GM18499 (cell line): ENCODE results near the gene TCEAL1.
"Not testable (repeated sequence)": the region's sequence is repeated elsewhere in the genome, so short reads cannot be mapped to it uniquely, and the experiment has no call there.

Experiments used
- ATAC-seq: cut with Tn5 transposase; IDR thresholded peaks from one replicate; pipeline ENCODE4 v1.9.1; 2021; ENCODE audit warnings: moderate number of reproducible peaks; ENCODE audit not compliant: insufficient read depth, unreplicated experiment

The TCEAL1 gene

DNA sequence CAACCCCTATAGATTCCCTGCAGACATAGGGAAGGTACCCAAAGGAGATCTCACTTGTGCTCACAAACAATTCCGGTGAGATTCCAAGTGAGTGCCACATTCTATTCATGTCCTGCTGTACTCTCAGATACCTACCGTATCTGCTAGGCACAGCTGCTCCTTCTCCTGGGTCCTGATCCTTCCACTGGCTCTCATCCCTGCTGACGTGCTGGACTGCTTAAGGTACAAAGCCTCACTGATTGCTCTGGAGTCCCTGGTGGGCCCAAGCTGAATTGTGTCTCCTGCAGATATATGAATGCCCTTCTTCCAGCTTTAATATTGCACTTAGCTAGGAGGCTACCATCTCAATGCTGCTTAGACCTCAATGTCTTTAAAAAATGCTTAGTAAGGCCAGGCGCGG, 2.4 kb downstream of the TCEAL1 start:
- no peak for ATAC-seq

DNA sequence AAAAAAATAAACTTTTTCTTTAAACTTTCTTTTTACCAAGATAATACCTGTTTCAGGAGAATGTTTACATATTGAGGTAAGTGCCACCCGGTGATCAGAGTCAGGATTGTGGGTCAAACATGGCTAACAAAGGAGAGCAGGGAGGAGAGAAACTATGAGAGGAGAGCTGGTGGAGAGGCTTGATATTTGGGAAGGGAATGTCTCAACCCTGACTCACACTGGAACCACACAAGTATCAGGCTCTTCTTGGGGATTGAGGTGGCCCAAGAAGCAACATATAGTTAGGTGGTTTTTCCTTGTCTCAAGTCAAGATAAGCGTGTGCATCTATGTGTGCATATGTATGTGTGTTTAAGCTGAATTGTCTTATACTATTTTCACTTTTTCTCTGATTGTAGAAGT, 6.7 kb downstream of the TCEAL1 start:
- no peak for ATAC-seq

DNA sequence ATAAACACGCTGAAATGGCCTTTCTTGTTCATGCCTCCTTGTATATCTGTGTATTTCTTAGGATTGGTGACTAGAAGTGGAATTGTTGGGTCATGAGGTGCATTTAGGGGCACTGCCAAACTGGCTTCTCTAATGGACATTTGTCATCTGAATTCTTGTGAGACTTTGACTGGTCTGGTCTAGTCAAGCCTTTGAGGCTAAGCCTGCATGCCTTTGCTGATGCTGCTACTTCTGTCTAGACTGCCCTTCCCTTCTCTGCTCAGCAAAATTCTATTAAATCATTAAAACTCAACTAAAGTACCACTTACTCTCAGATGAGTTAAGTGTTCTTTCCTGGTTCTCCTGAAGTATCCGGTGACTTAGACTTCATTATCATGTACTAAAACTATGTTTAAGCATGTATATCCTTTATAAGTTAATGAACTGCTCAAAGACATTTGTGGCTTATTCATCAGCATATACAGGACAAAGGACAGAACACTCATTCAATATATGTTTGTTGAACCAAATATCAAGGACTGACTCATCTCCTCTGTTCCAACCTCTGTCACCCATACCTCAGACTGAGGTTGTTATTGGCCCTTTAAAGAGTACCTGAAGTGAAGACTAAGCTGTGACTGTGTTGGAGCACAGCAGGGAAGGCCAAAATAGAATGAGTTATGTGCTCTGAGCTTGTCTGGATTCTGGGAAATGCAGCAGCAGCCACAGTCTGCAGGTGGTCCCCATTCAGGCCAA, 9.0 kb downstream of the TCEAL1 start:
- no peak for ATAC-seq

DNA sequence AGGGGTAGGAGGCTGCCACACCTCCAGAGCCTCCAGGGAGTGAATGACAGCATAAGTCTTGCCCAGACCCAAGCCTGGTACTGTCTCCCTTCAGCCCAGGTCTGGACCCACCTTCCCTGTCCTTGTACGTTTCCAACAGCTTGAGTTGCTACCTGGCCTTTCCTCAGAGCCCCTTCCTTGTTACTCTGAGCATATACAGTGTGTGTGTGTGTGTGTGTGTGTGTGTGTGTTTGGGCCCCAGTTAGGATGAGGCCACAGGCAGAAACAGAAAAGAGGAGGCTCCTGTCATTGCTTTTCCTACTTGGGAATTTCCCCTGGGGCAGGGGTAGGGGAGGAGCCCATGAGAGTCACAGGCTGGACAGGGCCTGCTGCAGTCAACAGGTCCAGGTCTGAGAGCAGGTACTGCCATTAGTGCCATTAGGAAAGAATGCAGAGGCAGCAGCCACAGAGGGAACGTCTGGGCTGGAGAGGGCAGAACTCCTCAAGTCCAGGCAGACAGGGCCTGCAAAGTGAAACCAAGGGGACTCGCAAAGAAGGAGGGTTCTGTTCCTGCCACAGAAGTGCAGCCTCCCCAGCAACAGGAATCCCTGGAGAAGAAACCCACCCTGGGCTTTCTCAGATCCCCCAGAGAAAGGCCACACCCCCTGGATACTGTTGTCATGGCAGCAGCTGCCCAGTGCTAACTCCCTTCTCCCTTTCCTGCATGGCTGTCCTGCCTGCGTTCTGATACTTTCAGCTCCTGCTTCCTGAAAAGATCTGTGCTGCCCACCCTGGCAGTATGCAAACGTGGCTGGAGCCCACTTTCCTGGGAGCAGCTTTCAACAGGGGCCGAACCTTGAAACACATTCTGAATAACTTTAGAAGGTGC, 9.9 kb downstream of the TCEAL1 start:
- not testable (repeated sequence) for ATAC-seq

DNA sequence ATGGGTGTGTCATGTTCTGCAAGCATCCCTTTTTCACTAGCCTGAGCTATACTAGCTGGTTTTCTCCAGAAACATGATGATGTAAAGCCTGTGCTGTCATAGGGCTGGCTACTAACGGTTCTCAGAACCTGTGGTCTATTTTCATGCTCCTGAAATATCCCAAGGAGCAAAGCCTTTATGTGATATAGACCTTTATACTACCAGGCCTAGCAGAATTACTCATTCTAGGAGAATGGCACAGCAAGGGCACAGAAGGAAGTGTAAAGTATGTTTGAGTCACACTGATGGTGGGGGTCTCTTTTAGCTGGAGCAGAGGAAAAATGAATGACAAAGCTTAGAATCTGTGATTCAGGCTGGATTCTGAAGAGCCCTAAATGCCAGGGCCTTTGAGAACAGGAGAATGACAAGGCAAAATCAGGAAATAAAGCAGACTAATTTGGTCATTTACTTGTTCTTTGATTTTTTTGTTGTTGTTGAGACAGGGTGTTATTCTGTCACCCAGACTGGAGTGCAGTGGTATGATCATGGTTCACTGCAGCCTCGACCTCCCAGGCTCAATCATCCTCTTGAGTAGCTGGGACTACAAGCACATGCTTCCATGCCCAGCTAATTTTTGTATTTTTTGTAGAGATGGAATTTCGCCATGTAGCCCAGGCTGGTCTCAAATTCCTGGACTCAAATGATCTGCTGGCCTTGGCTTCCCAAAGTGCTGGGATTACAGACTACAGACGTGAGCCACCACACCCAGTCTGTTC, 11.8 kb downstream of the TCEAL1 start:
- no peak for ATAC-seq

DNA sequence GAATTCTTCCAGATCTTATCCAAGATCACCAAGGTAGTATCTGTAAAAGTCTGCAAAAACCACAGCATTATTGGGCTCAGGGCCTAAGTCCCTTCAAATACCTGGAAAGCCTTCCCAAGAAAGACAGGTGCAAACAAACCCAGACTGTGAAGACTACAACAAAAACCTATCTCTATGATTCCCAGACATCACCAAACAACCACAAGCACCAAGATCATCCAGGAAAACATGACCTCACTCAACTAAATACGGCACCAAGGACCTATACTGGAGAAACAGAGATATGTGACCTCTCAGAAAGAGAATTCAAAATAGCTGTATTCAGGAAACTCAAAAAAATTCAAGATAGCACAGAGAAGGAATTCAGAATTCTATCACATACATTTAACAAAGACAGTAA, 15.3 kb downstream of the TCEAL1 start:
- no peak for ATAC-seq

DNA sequence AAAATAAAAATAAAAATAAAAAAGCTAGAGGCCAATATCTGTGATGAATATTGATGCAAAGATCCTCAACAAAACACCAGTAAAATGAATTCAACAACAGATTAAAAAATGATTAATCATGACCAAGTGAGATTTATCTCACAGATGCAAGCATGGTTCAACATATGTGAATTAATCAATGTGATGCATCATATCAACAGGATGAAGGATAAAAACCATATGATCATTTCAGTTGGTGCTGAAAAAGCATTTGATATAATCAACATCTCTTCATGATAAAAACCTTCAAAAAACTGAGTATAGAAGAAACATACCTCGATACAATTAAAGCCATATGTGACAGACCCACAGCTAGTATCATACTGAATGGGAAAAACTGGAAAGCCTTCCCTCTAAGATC, 18.9 kb downstream of the TCEAL1 start:
- no peak for ATAC-seq

DNA sequence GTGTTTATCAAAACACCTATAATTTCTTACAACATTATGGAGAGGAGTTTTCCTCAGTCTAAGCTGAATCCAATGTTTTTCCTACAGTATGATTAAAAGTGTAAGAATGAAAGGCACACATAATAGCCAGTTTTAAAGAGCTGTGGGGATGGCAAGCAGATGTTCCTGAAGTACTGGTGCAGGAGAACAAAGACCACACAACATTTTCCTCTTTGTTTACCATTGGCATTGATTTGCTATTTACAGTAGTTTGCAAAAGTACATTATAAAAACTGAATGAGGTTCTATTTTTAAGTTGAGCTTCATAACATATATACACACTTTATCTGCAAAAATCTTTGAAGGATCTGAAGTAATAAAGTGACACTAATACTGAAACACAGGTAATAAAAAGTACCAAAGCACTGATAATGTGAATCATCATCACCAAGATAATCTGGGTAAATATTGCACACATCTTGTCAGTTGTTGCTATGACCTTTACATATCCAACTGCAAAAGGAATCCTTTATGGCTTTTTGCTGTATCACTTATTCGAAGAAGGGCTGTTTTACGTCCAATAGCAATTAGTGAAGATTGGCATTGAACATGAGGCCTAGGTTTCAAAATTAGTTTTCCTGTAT, 22.5 kb downstream of the TCEAL1 start:
- ATAC-seq, result no peak

DNA sequence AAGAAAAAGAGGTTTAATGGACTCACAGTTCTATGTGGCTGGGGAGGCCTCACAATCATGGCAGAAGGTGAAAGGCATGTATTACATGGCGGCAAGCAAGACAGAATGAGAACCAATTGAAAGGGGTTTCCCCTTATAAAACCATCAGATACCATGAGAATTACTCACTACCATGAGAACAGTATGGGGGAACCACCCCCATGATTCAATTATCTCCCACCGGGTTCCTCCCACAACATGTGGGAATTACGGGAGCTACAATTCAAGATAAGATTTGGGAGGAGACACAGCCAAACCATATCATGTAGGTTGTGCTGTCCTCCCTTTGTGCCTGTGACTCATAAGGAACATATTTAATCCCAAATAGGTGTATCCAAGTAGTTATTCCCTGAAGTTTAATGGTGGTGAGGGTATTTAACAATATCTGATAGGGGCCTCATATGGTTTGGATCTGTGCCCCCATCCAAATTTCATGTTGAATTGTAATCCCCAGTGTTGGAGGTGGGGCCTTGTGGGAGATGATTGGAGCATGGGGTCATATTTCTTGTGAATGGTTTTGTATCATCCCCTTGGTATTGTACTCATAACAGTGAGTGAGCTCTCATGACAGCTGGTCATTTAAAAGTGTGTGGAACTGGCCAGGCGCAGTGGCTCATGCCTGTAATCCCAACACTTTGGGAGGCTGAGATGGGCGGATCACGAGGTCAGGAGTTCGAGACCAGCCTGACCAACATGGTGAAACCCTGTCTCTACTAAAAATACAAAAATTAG, 26.6 kb downstream of the TCEAL1 start:
- not testable (repeated sequence) for ATAC-seq

DNA sequence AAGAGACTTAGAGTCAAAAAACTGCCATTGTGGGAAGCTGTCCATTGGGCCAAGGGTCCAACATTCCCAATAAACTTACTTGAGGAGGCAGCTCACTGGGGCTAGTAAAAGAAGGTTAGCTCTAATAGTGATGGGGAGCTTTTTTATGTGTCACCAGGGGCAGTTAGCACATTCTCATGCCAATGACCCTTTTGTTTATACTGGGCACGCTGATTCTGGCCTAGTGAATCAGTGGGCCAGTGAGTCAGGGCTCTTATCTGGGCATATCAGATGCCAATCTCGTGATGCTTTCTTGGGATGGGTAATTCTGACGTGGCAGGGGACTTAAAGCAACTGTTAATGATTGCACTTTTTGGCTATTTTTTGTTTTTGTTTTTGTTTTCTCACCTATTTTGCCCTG, 27.8 kb downstream of the TCEAL1 start:
- no peak for ATAC-seq

DNA sequence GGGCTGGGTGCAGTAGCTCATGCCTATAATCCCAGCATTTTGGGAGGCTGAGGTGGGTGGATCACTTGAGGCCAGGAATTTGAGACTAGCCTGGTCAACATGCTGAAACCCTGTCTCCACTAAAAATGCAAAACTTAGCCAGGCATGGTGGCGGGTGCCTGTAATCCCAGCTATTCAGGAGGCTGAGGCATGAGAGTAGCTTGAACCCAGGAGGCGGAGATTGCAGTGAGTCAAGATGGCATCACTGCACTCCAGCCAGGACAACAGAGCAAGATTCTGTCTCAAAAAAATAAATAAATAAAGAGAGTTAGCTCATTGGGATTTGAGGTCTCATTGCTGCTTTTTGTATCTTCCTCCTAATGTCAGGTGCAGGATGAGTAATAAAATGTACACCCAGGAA, 28.3 kb downstream of the TCEAL1 start:
- ATAC-seq, result not testable (repeated sequence)

DNA sequence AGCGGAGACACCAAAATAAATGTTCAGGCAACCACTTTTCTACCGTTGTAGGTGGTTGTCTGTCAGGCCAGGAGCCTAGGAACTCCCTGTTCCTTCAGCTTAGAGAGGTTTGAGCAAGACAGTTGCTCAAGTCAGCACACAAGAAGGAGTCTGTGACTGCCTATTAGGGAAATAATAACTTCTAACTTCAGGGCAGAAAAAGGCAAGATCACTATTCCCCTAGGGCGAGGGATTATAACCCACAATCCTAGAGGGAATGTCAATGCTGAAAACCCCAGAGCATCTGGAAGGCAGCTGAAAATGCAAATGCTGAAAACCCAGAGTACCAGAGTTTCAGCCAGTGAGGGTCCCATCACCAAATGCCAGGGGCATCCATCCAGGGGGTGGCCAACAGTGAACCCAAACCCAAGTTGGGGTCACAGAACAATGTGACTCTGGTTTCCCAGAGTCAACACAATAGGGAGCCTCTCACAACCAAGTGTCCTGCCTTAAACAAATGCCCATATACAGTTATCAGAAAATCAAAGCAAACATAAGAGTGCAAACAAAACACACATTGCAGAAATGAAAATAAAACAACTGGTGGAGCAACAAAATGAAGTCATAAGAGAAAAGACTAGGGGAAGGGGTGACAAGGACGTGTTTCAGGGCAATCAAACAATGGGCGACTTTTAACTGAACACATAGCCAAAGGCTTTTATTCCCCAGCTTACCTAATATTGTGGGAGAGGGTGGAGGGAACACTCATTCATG, 30.1 kb downstream of the TCEAL1 start:
- no peak for ATAC-seq

DNA sequence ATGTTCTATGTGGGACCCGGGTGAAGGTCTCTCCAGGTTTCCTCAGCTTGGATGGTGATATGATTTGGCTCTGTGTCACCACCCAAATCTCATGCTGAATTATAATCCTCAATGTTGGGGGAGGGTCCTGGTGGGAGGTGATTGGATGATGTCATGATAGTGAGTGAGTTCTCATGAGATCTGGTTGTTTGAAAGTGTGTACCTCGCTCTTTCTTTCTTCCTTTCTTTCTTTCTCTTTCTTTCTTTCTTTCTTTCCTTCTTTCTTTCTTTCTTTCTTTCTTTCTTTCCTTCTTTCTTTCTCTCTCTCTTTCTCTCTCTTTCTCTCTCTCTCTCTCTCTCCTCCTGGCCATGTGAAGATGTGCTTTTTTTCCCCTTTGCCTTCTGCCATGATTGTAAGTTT, 30.7 kb downstream of the TCEAL1 start:
- ATAC-seq, result not testable (repeated sequence)

DNA sequence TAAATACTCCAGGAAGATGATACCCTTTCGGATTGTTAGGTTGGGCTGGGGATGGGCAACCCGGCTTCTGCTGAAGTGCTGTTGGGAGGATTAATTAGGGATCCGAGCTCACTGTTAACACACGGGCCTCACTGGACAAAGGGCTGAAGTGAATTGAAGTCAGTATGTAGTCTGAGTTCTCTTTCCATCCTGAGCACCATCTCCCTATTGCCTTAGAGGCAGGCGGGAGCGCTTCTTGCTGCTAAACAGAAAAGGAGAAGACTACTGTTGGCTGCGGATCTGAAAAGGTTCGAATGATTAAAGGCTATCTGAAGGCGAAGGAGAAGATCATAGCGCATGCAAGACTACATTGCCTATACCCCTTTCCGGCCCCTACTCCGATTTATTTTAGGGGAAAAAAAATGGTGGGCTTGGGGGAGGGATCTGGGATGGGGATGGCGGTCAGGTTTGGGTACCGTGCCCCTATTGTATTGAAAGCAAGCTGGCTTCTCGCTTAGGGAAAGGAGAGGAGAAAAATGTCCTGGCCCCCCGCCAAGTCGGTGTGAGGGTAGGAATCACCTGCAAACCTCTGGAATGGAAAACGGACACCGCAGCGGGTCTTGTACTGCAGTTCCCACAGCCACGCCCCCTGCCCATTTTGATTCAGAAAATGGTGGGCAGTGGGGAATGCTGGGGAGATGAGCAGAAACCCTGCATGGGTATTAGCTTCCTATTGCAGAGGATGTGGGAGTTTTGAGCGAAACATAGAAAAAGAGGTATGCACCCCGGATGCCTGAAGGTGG, 35.4 kb downstream of the TCEAL1 start:
- ATAC-seq, result no peak

DNA sequence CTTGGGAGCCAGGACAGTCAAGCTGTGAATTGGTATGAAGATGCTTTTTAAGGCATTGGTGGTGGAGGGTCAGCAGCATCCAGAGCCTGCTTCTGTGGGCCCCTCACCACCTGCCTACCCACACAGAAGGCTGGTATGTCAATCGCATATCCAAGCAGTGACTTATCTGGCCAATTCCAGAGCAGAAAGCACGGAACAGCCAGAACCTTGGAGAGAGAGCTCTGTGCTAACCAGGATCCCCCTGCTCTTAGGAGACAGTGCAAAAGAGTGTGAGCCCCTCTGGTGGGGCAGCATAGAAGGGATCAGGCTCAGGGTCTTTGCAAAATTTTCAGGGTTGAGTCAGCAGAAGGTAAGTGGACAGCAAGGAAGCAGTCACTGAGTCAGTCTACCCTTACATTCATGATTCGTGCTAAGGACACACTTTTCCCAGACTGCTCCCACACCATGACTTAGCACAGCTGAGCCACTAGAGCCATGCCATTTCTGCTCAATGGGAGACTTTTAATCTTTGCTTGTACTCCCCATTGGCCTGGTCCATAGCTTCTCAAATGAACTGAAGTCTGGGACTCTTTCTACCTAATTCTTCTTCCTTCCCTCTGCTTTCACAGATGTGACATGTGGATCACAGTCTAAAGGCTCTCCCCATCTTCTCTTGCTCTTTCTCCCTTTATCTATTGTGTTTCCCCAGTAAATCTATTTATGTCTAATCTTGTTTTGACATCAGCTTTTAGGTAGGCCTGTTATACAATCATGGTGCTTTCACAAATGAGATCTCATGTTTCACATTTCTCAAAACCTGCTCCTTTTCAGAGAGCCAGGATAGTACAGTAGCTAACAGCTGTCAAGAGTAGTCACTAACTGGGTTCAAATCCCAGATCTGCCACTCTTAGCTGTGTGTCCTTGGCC, 37.7 kb downstream of the TCEAL1 start:
- no peak for ATAC-seq

DNA sequence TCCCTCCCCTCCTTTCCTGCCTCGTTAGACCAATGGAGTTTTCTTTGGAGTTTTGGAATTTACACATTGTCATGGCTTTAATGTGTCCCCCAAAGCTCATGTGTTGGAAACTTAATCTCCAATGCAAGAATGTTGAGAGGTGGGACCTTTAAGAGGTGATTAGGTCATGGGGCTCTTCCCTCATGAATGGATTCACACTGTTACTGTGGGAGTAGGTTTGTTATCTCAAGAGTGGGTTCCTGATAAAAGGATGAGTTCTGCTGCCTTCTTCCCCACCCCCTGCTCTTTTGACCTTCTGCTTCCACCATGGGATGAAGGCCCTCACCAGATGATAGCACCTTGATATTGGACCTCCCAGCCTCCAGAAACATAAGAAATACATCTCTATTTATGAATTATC, 41.0 kb downstream of the TCEAL1 start:
- no peak for ATAC-seq
